NT2/D1 (cell line): ENCODE data around the gene PSMG2.

ENCODE experiments used
- DNase-seq: peaks from one replicate; pipeline ENCODE4 v3.0.0-alpha.2; 2011; ENCODE audit warnings: low read depth, low spot score
- H3K27me3 ChIP-seq: 2 replicates; pipeline ENCODE4 v1.6.0; 2011; ENCODE audit warnings: mild to moderate bottlenecking; ENCODE audit not compliant: insufficient read length, insufficient read depth
- H3K36me3 ChIP-seq: 2 replicates; pipeline ENCODE4 v1.6.1; 2011; ENCODE audit warnings: mild to moderate bottlenecking, low read length, mixed read lengths; ENCODE audit not compliant: insufficient read depth, insufficient read length
- H3K4me1 ChIP-seq: 2 replicates; pipeline ENCODE4 v1.5.1; 2011; ENCODE audit not compliant: insufficient read depth, insufficient read length
- H3K4me3 ChIP-seq: 2 replicates; pipeline ENCODE4 v1.5.1; 2011; ENCODE audit warnings: low read depth; ENCODE audit not compliant: insufficient read length
- H3K9ac ChIP-seq: 2 replicates; pipeline ENCODE4 v1.6.0; 2011; ENCODE audit warnings: low read depth; ENCODE audit not compliant: insufficient read length
- H3K9me3 ChIP-seq: 2 replicates; pipeline ENCODE4 v1.5.1; 2011; ENCODE audit warnings: mild to moderate bottlenecking, low read length; ENCODE audit not compliant: insufficient read depth
- SUZ12 ChIP-seq: IDR thresholded peaks from 2 replicates; pipeline ENCODE4 v1.6.1; 2011; ENCODE audit not compliant: insufficient read length, insufficient read depth; ENCODE audit errors: extremely low read depth
- YY1 ChIP-seq: IDR thresholded peaks from 2 replicates; pipeline ENCODE4 v1.6.1; 2011; ENCODE audit not compliant: insufficient read length, insufficient read depth
- ZNF274 ChIP-seq: IDR thresholded peaks from 2 replicates; pipeline ENCODE4 v1.6.1; 2011; ENCODE audit warnings: mild to moderate bottlenecking, low read depth, low read length

PSMG2 gene

DNA sequence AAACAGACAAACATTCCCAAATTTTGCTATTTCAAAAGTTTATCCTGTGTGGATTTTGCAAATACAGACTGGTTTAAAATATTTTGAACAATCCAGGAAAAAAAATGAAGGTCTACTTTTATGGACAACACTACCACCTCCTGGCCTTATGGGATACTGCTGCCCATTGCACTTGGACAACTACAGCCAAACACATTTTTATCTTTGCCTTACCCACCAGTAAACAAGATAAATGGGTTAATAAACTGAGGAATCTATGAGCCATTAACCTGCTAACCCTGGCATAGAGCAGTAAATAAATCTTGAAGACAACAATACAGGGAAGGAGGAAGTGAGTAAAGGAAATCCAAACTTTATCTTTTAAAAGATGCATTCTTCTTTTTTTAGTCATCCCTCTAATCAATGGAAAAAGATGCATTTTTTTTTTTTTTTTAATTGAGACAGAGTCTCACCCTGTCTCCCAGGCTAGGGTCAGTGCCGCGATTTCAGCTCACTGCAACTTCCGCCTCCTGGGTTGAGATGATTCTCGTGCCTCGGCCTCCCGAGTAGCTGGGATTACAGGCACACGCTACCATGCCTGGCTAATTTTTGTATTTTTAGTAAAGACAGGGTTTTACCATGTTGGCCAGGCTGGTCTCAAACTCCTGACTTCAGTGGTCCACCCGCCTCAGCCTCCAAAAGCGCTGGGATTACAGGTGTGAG lies 42.8 kb upstream of the PSMG2 start:
- Histone ChIP-seq H3K27me3 (peaks cover 12% of the 10 kb centered on the region), H3K36me3 (peaks cover 11% of the 10 kb centered on the region), H3K9ac (no peak overlapping the region), H3K4me3 (no peak overlapping the region), H3K4me1 (no peaks in the 10 kb centered on the region), H3K9me3 (no peaks in the 10 kb centered on the region)
- no peak for DNase-seq
- TF ChIP-seq ZNF274: no peak
- TF ChIP-seq YY1: no peak
- TF ChIP-seq SUZ12: no peak

GRCh38 chr18:12668041-12668440 lies 34.8 kb upstream of the PSMG2 start:
- H3K27me3 ChIP-seq: no peaks in the 10 kb centered on the region
- no peaks in the 10 kb centered on the region for H3K9me3 ChIP-seq
- H3K36me3 ChIP-seq: peaks cover 5% of the 10 kb centered on the region
- H3K9ac ChIP-seq: no peak overlapping the region
- no peak for DNase-seq
- TF ChIP-seq SUZ12 (no peak), YY1 (no peak), ZNF274 (no peak)
- no peaks in the 10 kb centered on the region for H3K4me1 ChIP-seq
- no peak overlapping the region for H3K4me3 ChIP-seq

GRCh38 chr18:12679183-12679786 lies 23.6 kb upstream of the PSMG2 start:
- TF ChIP-seq ZNF274 (no peak), YY1 (no peak), SUZ12 (no peak)
- Histone ChIP-seq H3K36me3 (peaks cover 39% of the 10 kb centered on the region), H3K9me3 (no peaks in the 10 kb centered on the region), H3K27me3 (no peaks in the 10 kb centered on the region), H3K4me3 (no peak overlapping the region), H3K9ac (no peak overlapping the region), H3K4me1 (no peaks in the 10 kb centered on the region)
- no peak for DNase-seq

GRCh38 chr18:12686100-12686499 lies 16.7 kb upstream of the PSMG2 start:
- Histone ChIP-seq H3K4me3 (no peak overlapping the region), H3K4me1 (no peaks in the 10 kb centered on the region), H3K27me3 (no peaks in the 10 kb centered on the region), H3K9ac (no peak overlapping the region), H3K9me3 (no peaks in the 10 kb centered on the region), H3K36me3 (peaks cover 34% of the 10 kb centered on the region)
- TF ChIP-seq SUZ12: no peak
- no peak for TF ChIP-seq YY1
- no peak for TF ChIP-seq ZNF274
- no peak for DNase-seq

GRCh38 chr18:12689256-12689850 lies 13.5 kb upstream of the PSMG2 start:
- TF ChIP-seq YY1 (no peak), ZNF274 (no peak), SUZ12 (no peak)
- no peaks in the 10 kb centered on the region for H3K9me3 ChIP-seq
- peaks cover 34% of the 10 kb centered on the region for H3K36me3 ChIP-seq
- H3K9ac ChIP-seq: no peak overlapping the region
- no peak overlapping the region for H3K4me3 ChIP-seq
- no peaks in the 10 kb centered on the region for H3K27me3 ChIP-seq
- no peak for DNase-seq
- H3K4me1 ChIP-seq: no peaks in the 10 kb centered on the region

DNA sequence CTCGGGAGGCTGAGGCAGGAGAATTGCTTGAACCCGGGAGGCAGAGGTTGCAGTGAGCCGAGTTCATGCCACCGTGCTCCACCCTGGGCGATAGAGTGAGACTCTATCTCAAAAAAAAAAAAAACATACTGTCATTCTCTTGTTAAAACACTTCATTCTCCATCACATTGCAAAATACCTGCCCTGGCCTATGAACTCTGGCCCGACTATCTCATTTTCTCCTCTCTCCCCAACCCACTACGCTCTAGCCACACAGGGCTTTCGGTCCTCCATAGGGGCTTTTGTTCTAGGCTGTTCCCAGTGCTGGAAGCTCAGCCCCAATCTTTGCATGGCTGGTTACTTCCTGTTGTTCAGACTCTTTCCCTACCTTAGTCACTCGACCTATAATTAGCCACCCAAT lies 10.6 kb upstream of the PSMG2 start:
- no peak for DNase-seq
- no peaks in the 10 kb centered on the region for H3K4me1 ChIP-seq
- H3K36me3 ChIP-seq: peaks cover 25% of the 10 kb centered on the region
- H3K9ac ChIP-seq: no peak overlapping the region
- H3K4me3 ChIP-seq: no peak overlapping the region
- no peaks in the 10 kb centered on the region for H3K9me3 ChIP-seq
- no peak for TF ChIP-seq ZNF274
- TF ChIP-seq YY1: no peak
- TF ChIP-seq SUZ12: no peak
- H3K27me3 ChIP-seq: no peaks in the 10 kb centered on the region

- no peaks in the 10 kb centered on the region for H3K27me3 ChIP-seq
- no peaks in the 10 kb centered on the region for H3K9me3 ChIP-seq
- H3K4me1 ChIP-seq: no peaks in the 10 kb centered on the region
- TF ChIP-seq ZNF274 (no peak), YY1 (no peak), SUZ12 (no peak)
- H3K36me3 ChIP-seq: peaks cover 42% of the 10 kb centered on the region
- H3K4me3 ChIP-seq: no peak overlapping the region
- no peak for DNase-seq
- H3K9ac ChIP-seq: no peak overlapping the region
Observed at GRCh38 chr18:12694032-12694431, 8.8 kb upstream of the PSMG2 start.

- Histone ChIP-seq H3K4me3 (no peak overlapping the region), H3K4me1 (no peaks in the 10 kb centered on the region), H3K9ac (no peak overlapping the region), H3K9me3 (no peaks in the 10 kb centered on the region), H3K27me3 (no peaks in the 10 kb centered on the region), H3K36me3 (peaks cover 44% of the 10 kb centered on the region)
- no peak for DNase-seq
- no peak for TF ChIP-seq SUZ12
- TF ChIP-seq YY1: no peak
- no peak for TF ChIP-seq ZNF274
Observed at GRCh38 chr18:12699747-12700146, 3.1 kb upstream of the PSMG2 start.
